GM18505 (cell line): Measurements from ENCODE around the gene GUCY1A1.

Experiments
- ATAC-seq: cut with Tn5 transposase; IDR thresholded peaks from one replicate; pipeline ENCODE4 v1.9.1; 2021; ENCODE audit not compliant: unreplicated experiment
- POLR2A ChIP-seq: IDR thresholded peaks from 4 replicates; pipeline ENCODE4 v1.6.1; 2011; ENCODE audit warnings: borderline replicate concordance; ENCODE audit not compliant: insufficient read depth, insufficient read length; ENCODE audit errors: extremely low read depth

GUCY1A1 gene

GRCh38 chr4:155774033-155774432 is 107.4 kb downstream of the GUCY1A1 start:
- no peak for ATAC-seq
- no peak for TF ChIP-seq POLR2A

- no peak for ATAC-seq
Observed at GRCh38 chr4:155777971-155778735, 111.5 kb downstream of the GUCY1A1 start.

GRCh38 chr4:155780775-155781174 is 114.1 kb downstream of the GUCY1A1 start:
- no peak for TF ChIP-seq POLR2A
- ATAC-seq = no peak

More at GRCh38 chr4:155777971-155778735, 111.5 kb downstream of the GUCY1A1 start:
- no peak for TF ChIP-seq POLR2A

GRCh38 chr4:155781249-155781831 is 114.7 kb downstream of the GUCY1A1 start:
- no peak for TF ChIP-seq POLR2A
- no peak for ATAC-seq
